ENCODE results near the gene VDR.

VDR gene

DNA sequence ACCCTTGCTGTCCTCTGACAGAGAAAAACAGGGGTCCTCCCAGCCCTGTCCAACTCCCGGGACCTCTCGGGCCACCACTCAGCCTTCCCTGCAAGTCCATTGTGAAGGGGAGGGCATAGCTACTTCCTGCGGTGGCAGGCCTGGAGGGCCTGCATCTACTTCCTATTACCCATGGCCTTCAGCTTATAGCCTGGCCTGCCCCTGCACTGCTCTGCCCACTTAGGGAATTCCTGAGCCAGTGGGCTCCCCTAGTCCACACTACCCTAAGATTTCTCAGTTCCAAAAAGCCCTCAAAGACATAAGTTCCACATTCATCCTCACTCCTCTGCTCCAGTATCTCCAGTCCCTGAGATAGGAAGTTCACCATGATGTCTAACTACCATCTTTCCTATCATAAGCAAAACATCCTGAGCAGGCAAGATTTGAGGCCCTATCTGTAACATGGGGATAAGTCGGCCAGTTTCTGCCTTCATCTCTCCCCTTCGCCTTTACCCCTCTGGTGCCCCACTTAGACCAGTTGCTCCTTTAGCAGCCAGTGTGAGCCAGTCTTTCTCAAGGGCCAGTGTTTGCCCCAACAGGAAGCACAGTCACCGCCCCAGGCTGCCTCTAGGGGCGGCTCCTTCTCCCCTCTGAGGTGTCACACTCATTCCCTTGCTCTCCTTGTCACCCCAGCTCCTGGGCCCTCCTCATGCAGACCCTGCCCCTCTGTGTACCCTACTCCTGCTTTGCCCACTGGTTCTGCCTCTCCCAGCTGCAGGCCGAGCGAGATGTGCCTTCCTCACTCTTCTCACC is 96.0 kb downstream of the VDR start:
- peak in 1 of 2 experiments; percentile 38 for DNase-seq

DNA sequence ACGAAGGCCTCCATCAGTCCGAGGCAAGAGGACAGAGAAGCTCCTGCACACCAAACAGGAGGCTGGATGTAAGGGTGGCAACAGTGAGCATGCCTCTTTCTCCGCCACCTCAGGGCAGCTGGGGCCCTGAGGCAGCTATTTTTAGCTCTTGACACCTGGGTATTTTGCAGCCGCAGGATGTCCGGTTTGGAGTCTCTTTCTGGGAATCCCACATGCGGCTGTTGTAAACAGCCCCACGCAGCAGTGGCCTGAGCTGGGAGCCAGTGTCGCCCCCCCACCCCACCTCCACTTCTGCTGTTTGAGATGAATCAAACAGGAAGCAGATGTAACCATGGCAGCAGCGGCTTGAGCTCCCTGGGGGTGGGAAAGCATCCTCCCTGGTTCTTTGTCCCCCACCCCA is 96.7 kb downstream of the VDR start:
- DNase-seq = no peak

DNA sequence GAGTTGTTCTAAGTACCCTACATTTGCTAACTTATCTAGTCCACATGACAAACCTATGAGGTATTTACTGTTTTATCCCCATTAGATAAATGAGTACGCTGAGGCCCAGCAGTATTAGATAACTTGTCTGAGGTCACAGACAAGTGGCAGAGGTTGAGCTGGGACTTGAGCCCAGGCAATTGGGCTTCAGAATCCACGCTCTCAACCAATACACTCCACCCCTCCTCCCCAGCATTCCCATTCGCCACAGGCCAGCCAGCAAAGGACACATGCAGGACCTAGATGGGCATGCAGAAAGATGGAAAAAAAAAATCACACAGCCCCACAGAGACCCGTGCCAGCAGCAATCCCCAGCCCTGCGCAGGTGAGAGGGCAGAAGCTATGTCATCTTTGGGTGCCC is 97.5 kb downstream of the VDR start:
- DNase-seq = no peak

DNA sequence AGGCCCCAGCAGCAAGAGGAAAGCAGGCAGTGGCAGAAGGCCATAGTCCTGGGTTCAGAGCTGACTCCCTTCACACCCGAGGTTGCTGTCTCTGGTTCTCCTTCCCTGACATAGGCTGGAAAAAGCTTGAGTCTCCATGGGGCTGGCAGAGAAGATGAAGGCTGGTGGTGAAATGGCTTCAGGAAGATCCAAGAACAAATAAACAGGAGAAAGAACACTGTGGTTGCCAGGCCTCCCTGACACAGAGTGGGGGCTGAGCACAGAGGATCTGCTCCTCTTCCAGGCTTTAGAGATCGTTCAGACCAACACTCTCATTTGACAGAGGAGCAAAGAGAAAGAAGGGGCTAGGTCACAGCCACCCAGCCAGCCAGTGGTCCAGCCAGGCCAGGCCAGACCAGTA is 99.4 kb downstream of the VDR start:
- DNase-seq = no peak

DNA sequence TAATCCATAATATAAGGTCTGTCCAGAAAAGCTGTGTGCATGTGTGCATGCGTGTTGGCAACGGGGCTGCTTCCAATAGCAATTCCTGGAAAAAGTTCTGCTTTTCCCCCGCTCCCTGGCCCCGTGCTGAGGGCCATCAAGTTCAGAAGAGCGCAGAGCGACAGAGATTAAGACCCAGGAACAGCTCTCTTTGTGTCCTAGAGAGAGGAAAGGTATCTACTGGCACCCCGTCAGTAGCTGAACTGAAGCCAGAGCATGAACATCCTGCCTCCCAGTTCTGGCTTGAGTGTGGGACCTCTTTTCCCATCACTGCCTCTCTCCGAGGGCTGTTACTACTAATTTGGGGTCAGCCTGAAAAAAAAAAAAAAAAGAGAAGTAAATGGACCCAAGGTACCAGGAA is 100.6 kb downstream of the VDR start:
- DNase-seq = no peak

DNA sequence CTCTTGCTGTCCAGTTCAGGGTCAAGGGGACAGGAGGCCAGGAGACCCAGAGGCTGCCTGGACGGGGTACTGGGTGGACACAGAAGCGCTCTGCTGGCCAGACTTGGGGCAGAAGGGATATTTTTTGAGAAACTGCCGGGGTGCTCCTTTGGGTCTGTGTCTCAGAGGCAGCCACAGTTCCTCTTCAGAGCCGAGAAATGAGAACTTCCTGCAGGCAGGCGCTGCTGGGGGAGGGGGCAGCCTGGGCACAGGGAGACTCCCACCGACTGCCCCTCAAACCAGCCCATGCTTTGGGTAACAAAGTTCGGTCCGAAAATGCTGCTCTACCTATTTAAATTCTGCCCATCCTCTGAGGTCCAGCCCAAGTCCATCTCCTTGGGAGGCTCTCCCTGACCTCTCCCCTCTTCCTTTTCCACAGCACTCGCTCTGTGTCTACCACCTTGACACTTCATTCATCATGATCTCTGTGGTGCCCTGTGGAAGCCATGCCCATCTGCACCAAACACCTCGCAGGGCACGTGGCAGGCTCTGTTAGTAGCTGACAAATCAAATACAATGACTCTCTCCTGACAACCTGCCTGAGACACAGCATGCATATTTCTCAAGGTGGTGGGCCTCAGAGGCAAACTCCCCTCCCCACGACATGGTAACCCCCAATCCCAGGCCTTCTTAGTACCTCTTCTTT is 101.5 kb downstream of the VDR start:
- no peak for DNase-seq

DNA sequence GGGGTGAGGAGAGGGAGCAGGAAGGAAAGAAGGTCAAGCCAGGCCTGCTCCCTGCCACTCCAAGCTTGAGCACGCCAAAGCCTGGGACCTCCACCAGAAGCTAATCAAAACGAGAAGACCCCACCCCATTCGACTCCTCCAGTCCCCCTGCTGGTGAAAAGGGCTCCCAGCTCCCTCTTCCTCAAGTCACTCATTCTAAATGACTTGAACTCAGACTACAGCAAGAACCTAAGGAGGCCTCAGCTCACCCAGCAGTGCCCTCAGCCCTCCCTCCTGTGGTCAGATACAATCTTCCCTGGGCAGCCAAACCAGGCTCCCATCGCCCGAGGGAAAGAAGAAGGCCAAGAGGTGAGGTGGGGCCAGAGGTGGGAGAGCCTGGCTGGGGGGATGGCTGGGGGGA is 102.5 kb downstream of the VDR start:
- DNase-seq = no peak

DNA sequence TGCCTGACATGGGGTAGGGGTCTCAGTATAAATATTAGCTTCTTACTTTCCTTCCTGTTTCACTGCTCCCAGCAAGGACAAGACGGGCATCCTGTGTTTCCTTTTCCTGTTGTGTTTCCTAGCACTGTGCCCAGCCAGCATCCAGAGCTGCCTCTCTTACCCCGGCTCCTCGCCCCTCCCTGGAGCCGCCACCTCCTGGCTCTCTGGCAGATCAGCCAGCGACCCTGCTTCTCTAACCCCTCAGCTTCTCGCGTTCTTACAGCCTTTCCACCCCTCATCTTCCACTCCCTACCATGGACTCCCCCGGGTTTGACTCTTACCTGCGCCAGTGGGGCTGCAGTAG is 102.9 kb downstream of the VDR start:
- no peak for DNase-seq

DNA sequence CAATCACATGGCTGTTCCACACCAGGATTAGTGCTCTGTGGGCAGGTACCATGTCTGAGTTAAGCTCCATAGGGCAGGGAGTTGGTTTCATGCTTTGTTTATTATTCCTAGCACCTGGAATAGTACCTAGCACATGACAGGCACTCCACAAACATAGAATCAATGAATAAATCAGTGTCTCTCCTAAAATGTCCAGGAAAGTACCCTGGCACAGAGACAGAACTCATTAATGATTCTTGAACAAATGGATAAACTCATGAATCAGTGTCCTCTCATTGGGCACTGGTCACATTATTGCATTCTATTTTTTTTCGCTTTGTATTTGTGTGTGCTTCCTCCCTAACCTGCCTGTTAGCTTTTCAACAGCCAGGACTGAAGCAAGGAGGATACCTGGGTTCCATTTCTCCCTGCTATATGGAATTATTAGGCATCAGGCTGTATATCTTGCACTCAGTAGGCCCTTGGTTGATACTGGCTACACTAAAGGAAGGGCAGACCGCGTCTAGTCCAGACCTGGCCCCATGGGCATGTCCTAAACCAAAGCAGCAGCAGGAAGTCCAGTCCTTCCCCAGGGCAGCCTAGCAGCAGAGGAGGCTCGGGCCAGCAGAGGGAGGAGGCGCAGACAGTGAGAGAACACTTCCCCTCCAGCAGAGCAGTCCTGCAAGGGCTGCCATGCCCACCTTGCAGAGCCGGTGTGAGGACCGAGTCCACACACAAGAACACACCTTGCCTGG is 103.5 kb downstream of the VDR start:
- DNase-seq = no peak

DNA sequence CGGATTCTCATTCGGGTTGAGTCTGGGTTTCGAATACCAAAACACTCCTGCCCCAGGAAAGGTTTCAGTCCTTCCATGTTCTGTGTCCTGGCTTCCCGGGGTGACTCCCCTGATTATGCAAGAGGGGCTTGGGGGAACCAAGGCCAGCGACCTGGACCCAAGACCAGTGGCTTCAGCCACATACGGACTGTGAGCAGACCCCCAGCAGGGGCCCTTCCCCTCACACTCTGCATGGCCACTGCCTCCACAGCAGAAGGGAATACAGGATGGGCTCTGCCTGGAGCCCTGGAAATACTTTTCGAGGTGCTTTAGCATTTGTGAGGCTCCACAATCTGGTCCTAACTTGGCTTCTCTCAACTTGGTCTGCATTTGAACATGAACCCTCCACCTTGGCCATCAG is 104.2 kb downstream of the VDR start:
- no peak for DNase-seq

DNA sequence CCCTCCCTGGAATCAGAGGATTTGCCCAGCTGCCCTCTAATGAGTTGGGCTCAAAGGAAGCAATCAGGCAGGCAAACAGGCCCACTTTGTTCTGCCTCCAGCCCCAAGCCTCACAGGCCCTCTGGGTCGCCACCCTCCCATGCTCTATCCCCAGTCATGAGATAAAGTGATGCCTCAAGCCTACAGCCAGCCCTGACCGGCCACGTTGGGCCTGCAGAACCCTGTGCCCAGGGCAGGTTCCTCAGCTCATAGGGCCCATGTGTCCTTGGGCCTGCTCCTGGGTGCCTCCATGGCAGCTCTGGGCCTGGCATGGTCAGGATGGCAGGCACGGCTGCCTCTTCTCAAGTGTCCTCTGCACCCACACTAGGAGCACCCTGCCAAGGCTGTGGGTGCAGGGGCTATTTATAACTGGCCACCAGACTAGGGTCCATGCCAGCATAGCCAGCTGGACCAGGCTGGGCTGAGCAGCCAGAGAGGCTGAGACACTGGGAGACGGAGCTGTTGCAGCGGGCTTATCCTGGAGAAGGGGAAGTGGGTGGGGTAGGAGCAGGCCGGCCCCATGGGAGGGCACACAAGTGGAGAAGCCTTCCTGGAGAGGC is 105.3 kb downstream of the VDR start:
- no peak for DNase-seq

DNA sequence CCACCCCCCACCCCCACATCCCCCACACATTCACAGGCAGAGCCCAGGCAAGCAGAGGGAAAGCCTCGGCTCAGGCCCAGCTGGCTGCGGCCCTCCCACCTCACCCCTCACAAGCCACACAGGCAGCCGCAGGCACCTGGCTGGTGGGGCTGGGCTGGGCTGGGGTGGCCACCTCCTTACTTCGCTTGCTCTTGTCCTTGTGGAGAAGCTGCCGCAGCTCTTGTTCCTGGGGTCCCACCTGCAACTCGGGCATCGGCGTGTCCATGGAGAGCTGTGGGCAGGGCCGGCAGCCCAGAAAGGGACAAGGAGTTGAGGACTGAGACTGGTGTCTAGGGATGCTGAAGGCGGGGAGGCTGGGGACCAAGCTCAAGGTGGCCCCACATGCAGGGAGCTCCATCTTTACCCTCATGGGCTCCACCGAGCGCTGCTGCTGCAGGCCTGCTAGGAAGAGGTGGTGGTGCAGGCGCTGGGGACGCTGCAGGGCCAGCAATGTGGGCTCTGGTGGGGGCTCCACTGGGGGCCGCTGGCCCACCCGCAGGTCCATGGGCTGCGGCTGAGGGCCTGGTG is 106.3 kb downstream of the VDR start:
- DNase-seq = no peak

DNA sequence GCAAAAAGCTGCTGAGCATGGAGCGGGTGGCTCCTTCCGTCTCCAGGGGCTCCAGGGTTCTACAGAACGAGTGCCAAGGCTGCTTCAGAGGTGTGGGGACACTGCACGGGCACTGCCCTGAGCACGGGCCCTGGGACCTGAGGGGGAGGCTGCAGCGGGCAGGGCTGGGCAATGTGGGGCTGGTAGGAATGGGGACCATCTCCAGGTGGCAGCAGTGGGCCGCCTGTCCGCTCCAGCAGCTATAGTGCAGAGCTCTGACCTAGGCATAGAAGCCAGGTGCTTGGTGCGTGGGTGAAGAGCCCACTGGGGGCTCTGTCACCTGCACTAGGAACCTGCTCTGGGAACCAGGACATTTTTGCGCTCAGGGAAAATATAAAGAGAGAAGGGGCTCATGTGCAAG is 107.4 kb downstream of the VDR start:
- DNase-seq = no peak

DNA sequence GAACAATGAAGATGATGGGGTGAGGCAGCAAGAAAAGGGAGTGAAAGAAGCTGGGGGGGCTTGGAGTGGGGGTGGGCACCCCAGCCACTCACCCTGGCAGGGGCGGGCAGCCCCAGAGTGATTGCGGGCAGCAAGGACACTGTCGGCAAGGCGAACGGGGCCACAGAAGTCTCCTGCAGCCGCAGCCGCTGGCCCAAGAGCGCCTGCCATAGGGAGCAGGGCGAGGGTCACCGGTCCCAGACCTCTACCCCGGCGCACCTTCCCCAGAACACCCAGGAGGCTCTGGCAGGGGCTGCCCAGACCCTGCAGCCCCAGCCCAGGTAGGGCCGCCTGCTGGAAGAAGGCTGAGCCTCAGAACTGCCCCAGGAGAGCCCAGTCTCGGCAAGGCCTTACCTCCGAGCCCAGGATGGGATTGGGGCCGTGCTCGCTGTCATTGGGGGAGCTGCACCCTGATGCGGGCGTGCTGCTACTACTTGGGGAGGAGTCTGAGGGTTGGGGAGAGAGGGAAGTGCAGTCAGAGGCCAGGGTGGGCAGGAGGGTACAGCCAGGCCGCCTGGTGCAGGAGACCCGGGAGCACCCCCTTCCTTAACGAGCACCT is 108.9 kb downstream of the VDR start:
- no peak for DNase-seq

DNA sequence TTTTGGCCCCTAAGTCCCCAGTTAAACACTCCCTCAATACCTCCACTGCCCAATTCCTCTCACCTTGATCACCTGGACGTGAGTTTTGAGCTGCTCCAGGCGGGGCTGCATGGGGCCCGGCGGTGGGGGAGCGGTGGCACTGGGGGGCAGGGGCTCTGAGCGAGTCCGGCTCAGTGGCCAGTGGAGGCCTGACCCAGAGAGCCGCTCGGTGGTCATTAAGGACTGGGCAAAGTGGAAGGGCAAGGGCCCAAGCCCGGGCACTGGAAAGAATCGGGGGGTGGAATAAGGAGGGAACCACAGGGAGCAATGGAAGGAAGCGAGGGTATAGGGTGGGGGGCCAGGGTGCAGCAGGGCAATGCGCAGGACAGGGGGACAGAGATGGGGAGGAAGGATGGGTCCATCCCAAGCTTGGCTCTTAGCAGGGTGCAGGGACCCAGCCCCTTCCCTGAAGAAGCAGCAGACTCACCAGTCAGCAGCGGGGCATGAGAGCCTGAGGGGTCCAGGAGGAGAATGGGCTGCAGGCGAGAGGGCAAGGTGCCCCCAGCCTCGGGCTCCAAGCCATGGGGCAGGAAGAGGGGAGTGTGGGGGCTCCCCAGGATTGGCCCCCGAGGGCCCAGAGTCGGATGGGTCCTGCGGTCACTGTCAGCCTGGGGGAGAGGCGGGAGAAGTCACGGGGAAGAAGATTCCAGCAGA is 109.5 kb downstream of the VDR start:
- no peak for DNase-seq

DNA sequence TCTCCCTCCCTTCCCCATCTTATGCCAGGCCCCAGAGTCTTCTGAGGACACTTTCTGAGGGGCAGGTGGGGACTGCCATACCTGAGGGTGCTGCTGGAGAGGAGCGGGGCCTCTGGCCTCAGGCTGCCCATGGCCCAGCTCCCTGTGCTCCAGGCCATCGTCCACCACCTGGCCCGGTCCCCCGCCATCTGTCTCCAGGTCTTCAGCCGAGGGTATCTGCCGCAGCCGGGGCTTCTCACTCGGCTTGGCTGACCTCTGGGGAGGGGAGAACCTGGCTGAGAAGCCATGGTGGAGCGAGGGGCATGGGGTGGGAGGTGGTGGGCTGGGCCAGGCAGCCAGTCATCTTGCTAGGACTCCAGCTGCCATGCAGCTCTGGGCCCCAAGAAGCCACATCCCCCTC is 110.1 kb downstream of the VDR start:
- no peak for DNase-seq

DNA sequence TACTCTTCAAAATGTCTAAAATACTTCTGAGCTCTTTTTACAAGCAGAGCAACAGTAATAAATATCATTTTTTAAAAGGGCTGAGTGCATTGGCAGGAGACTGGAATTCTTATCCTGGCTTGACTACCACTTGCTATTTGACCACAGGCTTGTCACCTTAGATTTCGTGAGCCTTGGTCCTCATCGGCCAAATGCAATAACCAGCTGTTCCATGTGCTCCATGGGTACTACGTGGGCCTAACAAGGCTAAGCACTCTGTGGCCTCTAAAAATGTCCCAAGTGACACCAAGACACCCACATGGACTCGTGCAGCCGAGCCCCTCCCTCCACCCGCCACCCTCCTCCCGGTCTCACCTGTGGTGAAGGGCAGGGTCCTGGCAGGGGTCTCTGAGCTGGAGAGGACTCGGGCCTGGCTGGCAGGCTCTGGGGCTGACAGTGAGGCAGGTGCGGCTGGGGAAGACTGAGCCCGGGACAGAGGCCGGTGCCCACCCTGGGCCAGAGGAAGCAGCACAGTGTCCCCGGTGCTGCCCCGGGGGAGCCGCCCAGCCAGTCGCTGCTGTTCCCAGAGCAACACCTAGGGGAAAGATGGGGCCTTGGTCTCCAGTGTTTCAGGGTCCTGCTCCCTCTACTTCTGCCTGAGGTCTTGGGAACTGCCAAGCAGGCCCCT is 111.6 kb downstream of the VDR start:
- DNase-seq = no peak

DNA sequence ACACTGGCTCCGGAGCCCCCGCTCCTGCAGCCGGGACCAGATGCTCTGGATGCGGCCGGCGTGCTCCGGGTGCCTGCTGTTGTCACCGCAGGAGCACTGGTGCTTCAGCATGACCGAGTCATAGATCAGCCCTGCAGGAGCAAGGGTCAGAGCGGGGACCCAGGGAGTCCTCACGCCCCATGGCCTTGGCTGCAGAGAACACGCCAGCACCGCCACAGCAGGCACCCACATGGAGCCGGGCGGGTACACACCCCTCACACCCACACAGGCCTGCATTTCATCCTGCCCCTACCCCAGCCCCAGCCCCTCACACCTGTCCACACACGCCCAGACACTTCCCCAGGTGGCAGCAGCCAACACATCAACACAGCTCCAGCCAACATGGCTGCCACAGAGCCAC is 112.9 kb downstream of the VDR start:
- no peak for DNase-seq
